ENCODE results near the gene MSGN1. TPM values are rescaled to one million over a fixed set of nuclear protein-coding genes. Genes with fewer than 3 reads are reported as not detected.

MSGN1 gene
- total RNA-seq, 1 donor from 2014 or later = not detected

- H3K4me1 ChIP-seq = no peaks in the 10 kb centered on the region
- peaks cover 9% of the 10 kb centered on the region for H3K36me3 ChIP-seq
- TF ChIP-seq, protein P1, sequence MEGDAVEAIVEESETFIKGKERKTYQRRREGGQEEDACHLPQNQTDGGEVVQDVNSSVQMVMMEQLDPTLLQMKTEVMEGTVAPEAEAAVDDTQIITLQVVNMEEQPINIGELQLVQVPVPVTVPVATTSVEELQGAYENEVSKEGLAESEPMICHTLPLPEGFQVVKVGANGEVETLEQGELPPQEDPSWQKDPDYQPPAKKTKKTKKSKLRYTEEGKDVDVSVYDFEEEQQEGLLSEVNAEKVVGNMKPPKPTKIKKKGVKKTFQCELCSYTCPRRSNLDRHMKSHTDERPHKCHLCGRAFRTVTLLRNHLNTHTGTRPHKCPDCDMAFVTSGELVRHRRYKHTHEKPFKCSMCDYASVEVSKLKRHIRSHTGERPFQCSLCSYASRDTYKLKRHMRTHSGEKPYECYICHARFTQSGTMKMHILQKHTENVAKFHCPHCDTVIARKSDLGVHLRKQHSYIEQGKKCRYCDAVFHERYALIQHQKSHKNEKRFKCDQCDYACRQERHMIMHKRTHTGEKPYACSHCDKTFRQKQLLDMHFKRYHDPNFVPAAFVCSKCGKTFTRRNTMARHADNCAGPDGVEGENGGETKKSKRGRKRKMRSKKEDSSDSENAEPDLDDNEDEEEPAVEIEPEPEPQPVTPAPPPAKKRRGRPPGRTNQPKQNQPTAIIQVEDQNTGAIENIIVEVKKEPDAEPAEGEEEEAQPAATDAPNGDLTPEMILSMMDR (IDR thresholded peaks at IDR 0.05) = no peak
- intact Hi-C loops (cut with DNase I) = no loop called here
- no peak overlapping the region for H3K4me3 ChIP-seq
- no peaks in the 10 kb centered on the region for H3K9me3 ChIP-seq
- ATAC-seq = no peak
- no peak for DNase-seq
- no peak overlapping the region for H3K27ac ChIP-seq
- no peaks in the 10 kb centered on the region for H3K27me3 ChIP-seq
Observed at GRCh38 chr2:17781482-17781881, 34.8 kb upstream of the MSGN1 start.

DNA sequence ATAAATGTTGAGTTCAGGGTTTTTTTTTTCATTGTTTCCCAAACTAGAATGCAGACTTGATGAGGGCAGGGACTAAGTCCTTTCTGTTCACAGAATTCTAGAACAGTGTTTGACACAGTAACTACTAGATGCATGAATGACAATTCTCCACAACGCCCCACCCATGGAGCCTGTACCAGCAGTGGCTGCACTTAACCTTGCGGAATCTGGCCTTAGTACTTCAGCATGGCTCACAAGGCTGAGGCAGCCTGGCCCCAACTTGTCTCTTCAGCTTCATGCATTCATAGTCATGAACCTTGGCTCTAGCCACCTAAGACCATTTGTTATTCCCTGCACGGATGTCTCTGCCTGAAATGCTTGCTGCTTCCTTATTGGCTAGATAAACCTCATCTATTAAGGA, 29.5 kb upstream of the MSGN1 start:
- ATAC-seq (no peak), DNase-seq (no peak)
- Histone ChIP-seq H3K36me3 (no peaks in the 10 kb centered on the region), H3K4me3 (no peak overlapping the region), H3K9me3 (no peaks in the 10 kb centered on the region), H3K27ac (no peak overlapping the region), H3K27me3 (no peaks in the 10 kb centered on the region), H3K4me1 (peaks cover 8% of the 10 kb centered on the region)
- intact Hi-C loops (cut with DNase I) = no loop called here
- TF ChIP-seq, protein P1 (IDR thresholded peaks at IDR 0.05) = no peak

DNA sequence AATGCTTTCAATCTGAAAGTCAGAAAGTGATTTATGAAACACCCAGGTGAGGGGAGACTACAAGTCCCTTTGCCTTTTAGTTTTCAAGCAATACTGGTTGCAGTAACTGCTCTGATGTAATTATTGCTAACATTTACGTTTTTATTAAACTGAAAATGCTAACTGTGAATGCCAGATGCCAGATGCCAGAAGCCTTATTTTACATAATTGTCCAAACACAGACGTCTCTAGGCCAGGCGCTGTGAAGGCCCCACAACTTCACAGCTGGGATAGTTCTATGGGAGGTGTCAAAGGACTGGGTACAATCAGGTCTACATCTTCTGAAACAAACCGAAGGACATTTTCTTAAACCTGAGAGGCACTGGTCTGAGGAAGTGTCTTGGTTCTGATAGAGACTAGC, 27.5 kb upstream of the MSGN1 start:
- TF ChIP-seq, protein P1 (IDR thresholded peaks at IDR 0.05) = no peak
- Histone ChIP-seq H3K4me3 (no peak overlapping the region), H3K27ac (no peak overlapping the region), H3K9me3 (no peaks in the 10 kb centered on the region), H3K36me3 (no peaks in the 10 kb centered on the region), H3K27me3 (no peaks in the 10 kb centered on the region), H3K4me1 (peaks cover 11% of the 10 kb centered on the region)
- intact Hi-C loops (cut with DNase I) = no loop called here
- no peak for ATAC-seq
- no peak for DNase-seq

DNA sequence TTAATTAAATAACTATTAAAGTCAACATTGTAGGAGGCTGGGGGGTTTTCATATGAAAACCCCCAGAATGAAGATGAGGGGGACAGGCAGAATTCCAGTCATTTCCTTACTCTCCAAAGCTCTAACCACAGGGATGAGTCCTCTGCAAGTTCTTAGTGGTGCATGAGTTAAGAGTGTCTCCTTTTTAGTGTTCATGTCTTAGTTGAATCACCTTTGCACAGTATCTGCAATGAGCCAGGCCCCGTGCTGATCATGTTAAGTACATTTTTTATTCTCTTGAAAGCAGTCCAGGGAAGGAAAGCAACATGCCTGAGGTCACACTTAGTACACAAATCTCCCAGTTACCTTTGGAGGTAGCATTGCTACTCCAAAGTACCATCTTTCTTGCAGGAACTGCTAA, 25.7 kb upstream of the MSGN1 start:
- Histone ChIP-seq H3K4me3 (no peak overlapping the region), H3K36me3 (no peaks in the 10 kb centered on the region), H3K27me3 (no peaks in the 10 kb centered on the region), H3K9me3 (no peaks in the 10 kb centered on the region), H3K4me1 (peaks cover 11% of the 10 kb centered on the region), H3K27ac (no peak overlapping the region)
- DNase-seq (no peak), ATAC-seq (no peak)
- intact Hi-C loops (cut with DNase I) = no loop called here
- TF ChIP-seq, protein P1 (IDR thresholded peaks at IDR 0.05) = no peak

GRCh38 chr2:17791121-17791816, 25.0 kb upstream of the MSGN1 start:
- ATAC-seq (peak; percentile 16), DNase-seq (no peak)
- intact Hi-C loops (cut with DNase I) = no loop called here

More at GRCh38 chr2:17791121-17791816, 25.0 kb upstream of the MSGN1 start:
- no peak overlapping the region for H3K4me3 ChIP-seq
- no peak overlapping the region for H3K27ac ChIP-seq
- TF ChIP-seq, protein P1 (IDR thresholded peaks at IDR 0.05) = no peak
- peaks cover 11% of the 10 kb centered on the region for H3K4me1 ChIP-seq
- no peaks in the 10 kb centered on the region for H3K9me3 ChIP-seq
- no peaks in the 10 kb centered on the region for H3K27me3 ChIP-seq
- no peaks in the 10 kb centered on the region for H3K36me3 ChIP-seq
